Spleen (tissue), 7 donors: ENCODE results near the gene ZBTB44.

ENCODE experiments used
- POLR2A ChIP-seq, 3 donors: fragments of 450-650 bp; IDR thresholded peaks; one replicate each; pipeline ENCODE4 v1.5.1; 2017; ENCODE audit warnings: antibody characterized with exemption in 3 of 3, mild to moderate bottlenecking in 1 of 3
- POLR2AphosphoS5 ChIP-seq, 3 donors: sonication (generic); formaldehyde crosslinking; IDR thresholded peaks; one replicate each; pipeline ENCODE4 v1.5.1; 2017; ENCODE audit warnings: antibody characterized with exemption in 3 of 3
- TF ChIP-seq, protein P1 (sequence below), 11 experiments: fragments of 200-600 bp in 7 of 11; fragments of 450-650 bp in 4 of 11; sonication (generic) in 4 of 11; IDR thresholded peaks in 8 of 11; conservative IDR thresholded peaks in 3 of 11; 1 replicate in 7 of 11; 2 replicates in 4 of 11; pipeline versions ENCODE4 v1.4.0 to v1.8.0; 2016 to 2021; ENCODE audit warnings: antibody characterized with exemption in 11 of 11, inconsistent platforms in 4 of 11, mild to moderate bottlenecking in 1 of 11
- donor health status: DM: no; HTN: no; CAD: no; lungs with moderate emphysema.
- donor health status: DM: no; HTN: no; CAD: no.
- donor health status: DM: no; HTN: no; CAD: no.

- TF ChIP-seq POLR2A (IDR thresholded peaks at IDR 0.05) = no peak
- TF ChIP-seq, protein P1, sequence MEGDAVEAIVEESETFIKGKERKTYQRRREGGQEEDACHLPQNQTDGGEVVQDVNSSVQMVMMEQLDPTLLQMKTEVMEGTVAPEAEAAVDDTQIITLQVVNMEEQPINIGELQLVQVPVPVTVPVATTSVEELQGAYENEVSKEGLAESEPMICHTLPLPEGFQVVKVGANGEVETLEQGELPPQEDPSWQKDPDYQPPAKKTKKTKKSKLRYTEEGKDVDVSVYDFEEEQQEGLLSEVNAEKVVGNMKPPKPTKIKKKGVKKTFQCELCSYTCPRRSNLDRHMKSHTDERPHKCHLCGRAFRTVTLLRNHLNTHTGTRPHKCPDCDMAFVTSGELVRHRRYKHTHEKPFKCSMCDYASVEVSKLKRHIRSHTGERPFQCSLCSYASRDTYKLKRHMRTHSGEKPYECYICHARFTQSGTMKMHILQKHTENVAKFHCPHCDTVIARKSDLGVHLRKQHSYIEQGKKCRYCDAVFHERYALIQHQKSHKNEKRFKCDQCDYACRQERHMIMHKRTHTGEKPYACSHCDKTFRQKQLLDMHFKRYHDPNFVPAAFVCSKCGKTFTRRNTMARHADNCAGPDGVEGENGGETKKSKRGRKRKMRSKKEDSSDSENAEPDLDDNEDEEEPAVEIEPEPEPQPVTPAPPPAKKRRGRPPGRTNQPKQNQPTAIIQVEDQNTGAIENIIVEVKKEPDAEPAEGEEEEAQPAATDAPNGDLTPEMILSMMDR (IDR thresholded peaks at IDR 0.05 in 8 of 11, conservative IDR thresholded peaks at IDR 0.05 in 3 of 11) = no peak
- no peak for TF ChIP-seq POLR2AphosphoS5 (IDR thresholded peaks at IDR 0.05)
These were observed 54.6 kb downstream of the ZBTB44 start for GRCh38 chr11:130260080-130260627.
